ENCODE results near the gene RASSF4.

DNA sequence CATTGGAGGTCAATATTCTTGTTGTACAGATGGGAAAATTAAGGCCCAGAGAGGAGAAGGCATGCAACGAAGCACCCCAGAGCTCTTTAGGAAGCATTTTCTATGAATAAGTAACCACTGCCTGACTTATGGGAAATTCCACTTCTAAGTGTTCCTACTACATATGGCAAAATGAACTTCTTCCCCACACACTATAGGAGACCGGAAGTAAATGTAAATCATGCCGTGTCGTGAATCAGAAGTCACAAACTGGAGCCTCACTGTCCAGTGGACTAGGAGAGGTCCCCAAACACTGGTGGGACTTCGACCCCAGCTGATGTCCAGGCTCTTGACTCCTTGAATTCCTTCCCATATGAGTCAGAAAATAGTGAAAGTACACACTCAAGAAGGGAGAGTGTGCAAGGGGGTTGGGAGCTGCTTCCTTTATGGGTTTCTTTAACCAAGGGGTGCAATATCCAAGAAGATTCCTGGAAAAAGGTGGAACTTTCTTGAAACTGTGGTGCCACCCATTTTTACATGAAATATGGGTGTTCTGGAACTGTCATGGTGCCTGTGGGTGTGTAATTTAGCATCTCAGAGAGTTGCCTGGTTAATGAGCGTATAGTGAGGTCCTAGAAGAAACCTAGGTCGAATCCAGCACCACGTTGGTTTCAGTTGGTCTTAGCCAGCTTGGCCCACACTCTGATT, 6.7 kb downstream of the RASSF4 start:
- TF ChIP-seq CTCF (conservative IDR thresholded peaks at IDR 0.05) (no peak), ZFX (IDR thresholded peaks at IDR 0.05) (no peak)

All from C4-2B (cell line).